H1 (cell line): ENCODE results near the gene LGALS8. TPM values are rescaled to one million over a fixed set of nuclear protein-coding genes. Genes with fewer than 3 reads are reported as not detected.

Source experiments
- ASH2L ChIP-seq: fragments of 200-600, 300-600 bp; sonication (generic); IDR thresholded peaks from one replicate; pipeline ENCODE4 v1.7.1; 2017; ENCODE audit warnings: low read length
- BRCA1 ChIP-seq: IDR thresholded peaks from 2 replicates; pipeline ENCODE4 v1.6.1; 2012; ENCODE audit warnings: low read depth, low read length, improper control_type of control experiment
- CBX8 ChIP-seq: fragments of 300-800, 300-1000 bp; sonication (generic); IDR thresholded peaks from 2 replicates; pipeline ENCODE4 v1.7.1; 2016; ENCODE audit warnings: low read depth, low read length, borderline replicate concordance
- CREB1 ChIP-seq: IDR thresholded peaks from 2 replicates; pipeline ENCODE4 v1.6.1; 2012; ENCODE audit warnings: inconsistent platforms
- CTBP2 ChIP-seq: IDR thresholded peaks from 2 replicates; pipeline ENCODE4 v1.7.0; 2011; ENCODE audit warnings: borderline replicate concordance, mild to moderate bottlenecking, moderate library complexity, mixed read lengths, low read length; ENCODE audit not compliant: insufficient read depth, insufficient read length
- EP300 ChIP-seq, 2 experiments: IDR thresholded peaks; 1 replicate in 1 of 2; 2 replicates in 1 of 2; pipeline ENCODE4 v1.6.1; 2011 to 2012; ENCODE audit warnings: low read depth in 2 of 2, low read length in 2 of 2, mild to moderate bottlenecking in 2 of 2, borderline replicate concordance in 1 of 2, inconsistent platforms in 1 of 2, moderate library complexity in 1 of 2
- EZH2 ChIP-seq: fragments of 200-600 bp; sonication (generic); IDR thresholded peaks from 2 replicates; pipeline ENCODE4 v1.7.1; 2012; ENCODE audit warnings: low read depth, mild to moderate bottlenecking, moderate library complexity, low read length, inconsistent platforms; ENCODE audit not compliant: severe bottlenecking
- JUND ChIP-seq: IDR thresholded peaks from 2 replicates; pipeline ENCODE4 v1.6.1; 2011; ENCODE audit warnings: mild to moderate bottlenecking, improper control_type of control experiment, low read length
- polyA plus RNA-seq, 7 experiments: library from polyadenylated mRNA; depleted of rRNA in 3 of 7; stranded (reverse) in 5 of 7; unstranded in 2 of 7; fragments of >200 nt in 5 of 7; fragments of 200-250 nt in 2 of 7; gene quantifications; 1 replicate in 5 of 7; 2 replicates in 1 of 7; 4 replicates in 1 of 7; pipeline versions ENCODE4 v1.2.1 to v1.2.3, GENCODE V29; 2011 to 2013; ENCODE audit warnings: missing spikeins in 2 of 7, mixed read lengths in 2 of 7
- total RNA-seq: library from RNA; stranded (reverse); fragmentation: NEBNext Ultra II Directional; extraction: Animal tissue kit (Norgen Biotek cat#: 25700); gene quantifications from 2 replicates; pipeline ENCODE4 v1.2.1, GENCODE V29; 2021

The LGALS8 gene
- total and polyA plus RNA-seq, 2 of the 8 experiments (the other 6 are each of a cell fraction or from before 2014, with no cell fraction given) = 7.2 to 11.6 TPM

- TF ChIP-seq CREB1 (no peak), EZH2 (no peak), ASH2L (no peak), JUND (no peak), BRCA1 (no peak), CBX8 (no peak), EP300 (IDR thresholded peaks at IDR 0.05; ENCODE audit: borderline replicate concordance in 1 of 2, low read depth in 2 of 2, low read length in 2 of 2) (no peak), CTBP2 (no peak)
Observed at GRCh38 chr1:236540813-236541465, 17.2 kb downstream of the LGALS8 start (continued).
